SJSA1 (cell line): Measurements from ENCODE around the gene ISM1. TPM values are rescaled to one million over a fixed set of nuclear protein-coding genes. Genes with fewer than 3 reads are reported as not detected.

Experiments
- total RNA-seq: library from RNA; depleted of rRNA; stranded (reverse); fragments of >200 nt; shearing (Covaris generic); gene quantifications from 2 replicates; pipeline ENCODE4 v1.2.3, GENCODE V29; 2014; rRNA removed

The ISM1 gene
- total RNA-seq, 1 experiment from 2014 or later, result not detected

Other genes with a start within 250 kb of the ISM1 start
- 4.5 and 13.6 TPM in 2 replicates for gene SPTLC3, start 212.3 kb upstream of the ISM1 start, total RNA-seq